Germinal center (tissue), 1 donor: Measurements from ENCODE around the gene DNAI1.
"Not testable (repeated sequence)": the region's sequence is repeated elsewhere in the genome, so short reads cannot be mapped to it uniquely, and the experiment has no call there.

Experiments
- DNase-seq: peaks from one replicate; pipeline ENCODE4 v3.0.0; 2012; ENCODE audit warnings: mixed read lengths, low spot score

Gene DNAI1

GRCh38 chr9:34513567-34514214 is 55.1 kb downstream of the DNAI1 start:
- DNase-seq: peak; percentile 63

GRCh38 chr9:34514401-34514800 is 55.8 kb downstream of the DNAI1 start:
- no peak for DNase-seq

- no peak for DNase-seq
Measured at GRCh38 chr9:34514816-34515215, 56.2 kb downstream of the DNAI1 start.

- no peak for DNase-seq
Measured at GRCh38 chr9:34515959-34516358, 57.4 kb downstream of the DNAI1 start.

- no peak for DNase-seq
Measured at GRCh38 chr9:34517185-34517584, 58.6 kb downstream of the DNAI1 start.

- DNase-seq: no peak
Measured at GRCh38 chr9:34518110-34518616, 59.6 kb downstream of the DNAI1 start.

- peak; percentile 37 for DNase-seq
Measured at GRCh38 chr9:34518896-34519295, 60.3 kb downstream of the DNAI1 start.

- no peak for DNase-seq
Measured at GRCh38 chr9:34519321-34520020, 60.9 kb downstream of the DNAI1 start.

- no peak for DNase-seq
Measured at GRCh38 chr9:34520096-34520495, 61.5 kb downstream of the DNAI1 start.

- no peak for DNase-seq
Measured at GRCh38 chr9:34520505-34521385, 62.1 kb downstream of the DNAI1 start.

- no peak for DNase-seq
Measured at GRCh38 chr9:34521406-34522045, 62.9 kb downstream of the DNAI1 start.

- no peak for DNase-seq
Measured at GRCh38 chr9:34522091-34522887, 63.7 kb downstream of the DNAI1 start.

GRCh38 chr9:34522971-34523797 is 64.6 kb downstream of the DNAI1 start, which contains the start of gene ENHO:
Gene ENHO (minus strand): TSS chr9:34522990. CDS start chr9:34521695, 1,295 bp downstream.
- DNase-seq: peak; percentile 94

- DNase-seq: no peak
Measured at GRCh38 chr9:34524349-34524748, 65.7 kb downstream of the DNAI1 start.

GRCh38 chr9:34526026-34526425 is 67.4 kb downstream of the DNAI1 start:
- DNase-seq: no peak

GRCh38 chr9:34532041-34532440 is 73.4 kb downstream of the DNAI1 start:
- not testable (repeated sequence) for DNase-seq

GRCh38 chr9:34536685-34537084 is 78.1 kb downstream of the DNAI1 start:
- DNase-seq: no peak

- DNase-seq: no peak
Measured at GRCh38 chr9:34540827-34541226, 82.2 kb downstream of the DNAI1 start.

GRCh38 chr9:34541540-34541939 is 82.9 kb downstream of the DNAI1 start:
- no peak for DNase-seq

- no peak for DNase-seq
Measured at GRCh38 chr9:34544035-34544434, 85.4 kb downstream of the DNAI1 start.
